IMR-90 (cell line): ENCODE measurements around the gene CFAP97D2. TPM values are rescaled to one million over a fixed set of nuclear protein-coding genes. Genes with fewer than 3 reads are reported as not detected.

Experiments used
- ATAC-seq: fragments of 200-7000 bp; cut with Tn5 transposase; 2 replicates; pipeline ENCODE4 v1.9.1; 2020; ENCODE audit warnings: low read depth, mild to moderate bottlenecking, moderate library complexity
- BruUV-seq: library from RNA; stranded (reverse); fragments of 400-500 nt; replicated peaks from 2 replicates; lab custom pipeline; 2021; lab: Mats Ljungman, UMichigan
- CTCF ChIA-PET: fragments of 300-600 bp; formaldehyde crosslinking; extraction: SDS; loops from one replicate; lab custom pipeline; 2021; ENCODE audit warnings: antibody characterized with exemption; lab: Yijun Ruan, JAX
- POLR2A ChIA-PET: fragments of 300-600 bp; sonication (Branson Sonifier 250); formaldehyde crosslinking; loops from one replicate; lab custom pipeline; 2022; ENCODE audit warnings: antibody characterized with exemption; ENCODE audit not compliant: unreplicated experiment; lab: Charles Lee
- DNase-seq: peaks from one replicate; pipeline ENCODE4 v3.0.0; 2013
- H2AFZ ChIP-seq: replicated peaks from 2 replicates; pipeline ENCODE3; 2013; ENCODE audit warnings: low read length, mild to moderate bottlenecking; ENCODE audit not compliant: poor library complexity
- H2AK5ac ChIP-seq: 2 replicates; pipeline ENCODE4 v1.6.1; 2013; ENCODE audit warnings: low read depth, low read length, inconsistent platforms
- H2AK9ac ChIP-seq: replicated peaks from 2 replicates; pipeline ENCODE3; 2013; ENCODE audit warnings: mild to moderate bottlenecking, low read depth, low read length, moderate library complexity; ENCODE audit not compliant: poor library complexity
- H2BK120ac ChIP-seq: 2 replicates; pipeline ENCODE4 v1.6.1; 2013; ENCODE audit warnings: low read depth, low read length, inconsistent platforms
- H2BK15ac ChIP-seq: 3 replicates; pipeline ENCODE4 v1.6.1; 2013; ENCODE audit warnings: low read depth, low read length, inconsistent platforms
- H2BK20ac ChIP-seq: 2 replicates; pipeline ENCODE4 v1.6.1; 2013; ENCODE audit warnings: low read depth, mild to moderate bottlenecking, inconsistent platforms, low read length, moderate library complexity
- H2BK5ac ChIP-seq: 2 replicates; pipeline ENCODE4 v1.6.1; 2013; ENCODE audit warnings: mild to moderate bottlenecking, low read depth, low read length, inconsistent platforms; ENCODE audit not compliant: poor library complexity, severe bottlenecking
- H3K14ac ChIP-seq: replicated peaks from 2 replicates; pipeline ENCODE4 v1.6.1; 2013; ENCODE audit warnings: low read depth, low read length, inconsistent platforms
- H3K18ac ChIP-seq: 2 replicates; pipeline ENCODE4 v1.6.1; 2013; ENCODE audit warnings: low read depth, low read length, control low read depth
- H3K23ac ChIP-seq: 2 replicates; pipeline ENCODE4 v1.6.1; 2013; ENCODE audit warnings: low read depth, low read length, inconsistent platforms
- H3K27ac ChIP-seq: 2 replicates; pipeline ENCODE4 v1.5.1; 2013; ENCODE audit warnings: mild to moderate bottlenecking, control low read depth, low read length; ENCODE audit not compliant: insufficient read depth
- H3K27me3 ChIP-seq: 2 replicates; pipeline ENCODE4 v1.6.1; 2013; ENCODE audit warnings: low read length; ENCODE audit not compliant: control insufficient read depth, insufficient read depth
- H3K36me3 ChIP-seq: 2 replicates; pipeline ENCODE4 v1.6.1; 2013; ENCODE audit warnings: low read length, mixed read lengths; ENCODE audit not compliant: control insufficient read depth, insufficient read depth
- H3K4ac ChIP-seq: 2 replicates; pipeline ENCODE4 v1.6.1; 2013; ENCODE audit warnings: low read depth, low read length, inconsistent platforms
- H3K4me1 ChIP-seq: 2 replicates; pipeline ENCODE4 v1.6.1; 2013; ENCODE audit warnings: low read length, mixed read lengths; ENCODE audit not compliant: control insufficient read depth, insufficient read depth
- H3K4me2 ChIP-seq: 2 replicates; pipeline ENCODE4 v1.6.1; 2013; ENCODE audit warnings: low read depth, mild to moderate bottlenecking, control low read depth, low read length, moderate library complexity
- H3K4me3 ChIP-seq: 2 replicates; pipeline ENCODE4 v1.5.1; 2013; ENCODE audit warnings: low read depth, mild to moderate bottlenecking, control low read depth, low read length, moderate library complexity; ENCODE audit not compliant: insufficient read depth
- H3K56ac ChIP-seq: 2 replicates; pipeline ENCODE4 v1.6.1; 2013; ENCODE audit warnings: low read length, inconsistent platforms; ENCODE audit not compliant: insufficient read depth; ENCODE audit errors: extremely low read depth
- H3K79me1 ChIP-seq, 2 experiments: 2 replicates each; pipeline ENCODE4 v1.6.1; 2013; ENCODE audit warnings: low read length in 2 of 2, inconsistent platforms in 1 of 2, low read depth in 1 of 2
- H3K9ac ChIP-seq: 2 replicates; pipeline ENCODE4 v1.6.1; 2013; ENCODE audit warnings: low read depth, low read length, control low read depth
- H3K9me1 ChIP-seq: 2 replicates; pipeline ENCODE4 v1.6.1; 2013; ENCODE audit warnings: low read length, inconsistent platforms; ENCODE audit not compliant: insufficient read depth
- H3K9me3 ChIP-seq: 2 replicates; pipeline ENCODE4 v1.6.1; 2013; ENCODE audit warnings: low read length; ENCODE audit not compliant: control insufficient read depth, insufficient read depth
- H4K20me1 ChIP-seq: 2 replicates; pipeline ENCODE4 v1.6.1; 2013; ENCODE audit warnings: low read length, inconsistent platforms; ENCODE audit not compliant: insufficient read depth
- H4K5ac ChIP-seq: 2 replicates; pipeline ENCODE4 v1.6.1; 2013; ENCODE audit warnings: mild to moderate bottlenecking, low read depth, low read length, control low read depth
- H4K8ac ChIP-seq, 2 experiments: 2 replicates each; pipeline ENCODE4 v1.6.1; 2013; ENCODE audit warnings: low read depth in 2 of 2, low read length in 2 of 2, control low read depth in 1 of 2, inconsistent platforms in 1 of 2
- H4K91ac ChIP-seq: 2 replicates; pipeline ENCODE4 v1.6.1; 2013; ENCODE audit warnings: low read depth, low read length, inconsistent platforms; ENCODE audit not compliant: insufficient read depth
- BHLHE40 ChIP-seq: fragments of 150-350 bp; IDR thresholded peaks from 2 replicates; pipeline ENCODE4 v1.6.1; 2016; ENCODE audit warnings: mild to moderate bottlenecking, low read depth, low read length
- CEBPB ChIP-seq: IDR thresholded peaks from 2 replicates; pipeline ENCODE4 v1.6.1; 2012; ENCODE audit warnings: low read depth, low read length, improper control_type of control experiment
- CHD1 ChIP-seq: IDR thresholded peaks from 2 replicates; pipeline ENCODE4 v1.6.1; 2012; ENCODE audit warnings: low read depth, low read length, improper control_type of control experiment
- CTCF ChIP-seq: conservative IDR thresholded peaks from 2 replicates; pipeline ENCODE4 v1.5.1; 2012; ENCODE audit warnings: mild to moderate bottlenecking, low read depth, low read length, improper control_type of control experiment
- FOS ChIP-seq: fragments of 150-350 bp; IDR thresholded peaks from 2 replicates; pipeline ENCODE4 v1.6.1; 2016; ENCODE audit warnings: low read depth, low read length
- MAFK ChIP-seq: IDR thresholded peaks from 2 replicates; pipeline ENCODE4 v1.6.1; 2012; ENCODE audit warnings: low read depth, low read length, improper control_type of control experiment
- MAZ ChIP-seq: IDR thresholded peaks from 2 replicates; pipeline ENCODE4 v1.6.1; 2012; ENCODE audit warnings: low read depth, mild to moderate bottlenecking, low read length, improper control_type of control experiment, moderate library complexity, borderline replicate concordance
- MXI1 ChIP-seq: IDR thresholded peaks from 2 replicates; pipeline ENCODE4 v1.6.1; 2012; ENCODE audit warnings: low read depth, mild to moderate bottlenecking, low read length, moderate library complexity, borderline replicate concordance
- NFE2L2 ChIP-seq: fragments of 150-350 bp; IDR thresholded peaks from 2 replicates; pipeline ENCODE4 v1.6.1; 2016; ENCODE audit warnings: low read depth, mild to moderate bottlenecking, low read length
- RAD21 ChIP-seq: IDR thresholded peaks from 2 replicates; pipeline ENCODE4 v1.6.1; 2012; ENCODE audit warnings: low read length, improper control_type of control experiment
- RFX5 ChIP-seq: IDR thresholded peaks from 2 replicates; pipeline ENCODE4 v1.8.0; 2012; ENCODE audit warnings: low read depth, mild to moderate bottlenecking, low read length, moderate library complexity
- SMC3 ChIP-seq: fragments of 150-350 bp; IDR thresholded peaks from 2 replicates; pipeline ENCODE4 v1.6.1; 2016; ENCODE audit warnings: low read depth, mild to moderate bottlenecking, antibody characterized with exemption, low read length, moderate library complexity
- WGBS, 2 experiments: methylation state at CpG; one replicate each; pipeline versions ENCODE4 v1.1.5 to v1.1.7; 2013; ENCODE audit warnings: missing lambda C conversion rate in 2 of 2; ENCODE audit not compliant: insufficient read length in 1 of 2; ENCODE audit errors: extremely low coverage in 2 of 2; 5-methylcytosine and 5-hydroxymethylcytosine counted together
- dilution Hi-C: fragments of 300-500 bp; cut with HindIII; formaldehyde crosslinking; loops from one replicate; pipeline ENCODE4 v1.14.3; 2018; ENCODE audit warnings: low sequenced_read_pairs; ENCODE audit not compliant: unreplicated experiment
- in situ Hi-C: fragments of 300-500 bp; cut with MboI; formaldehyde crosslinking; loops from 3 replicates; pipeline ENCODE4 v1.14.3; 2019; ENCODE audit warnings: low sequenced_read_pairs, inconsistent platforms, mixed read lengths
- intact Hi-C: fragments of 100-400 bp; cut with micrococcal nuclease; formaldehyde crosslinking; loops from 2 replicates; pipeline ENCODE4 v1.10.0; 2022
- polyA plus RNA-seq, 3 experiments: library from polyadenylated mRNA; depleted of rRNA; stranded (reverse); fragments of >200 nt; gene quantifications; 2 replicates each; pipeline ENCODE4 v1.2.3, GENCODE V29; 2012; ENCODE audit warnings: low replicate concordance in 1 of 3
- total RNA-seq: library from RNA; depleted of rRNA; stranded (reverse); fragments of >200 nt; gene quantifications from 2 replicates; pipeline ENCODE4 v1.2.3, GENCODE V29; 2012
- TF ChIP-seq, protein P1 (sequence below): fragments of 150-350 bp; IDR thresholded peaks from 2 replicates; pipeline ENCODE4 v1.6.1; 2016; ENCODE audit warnings: low read depth, mild to moderate bottlenecking, low read length, moderate library complexity, borderline replicate concordance
- TF ChIP-seq, protein P2 (sequence below): fragments of 150-350 bp; IDR thresholded peaks from 2 replicates; pipeline ENCODE4 v1.6.1; 2017; ENCODE audit warnings: mild to moderate bottlenecking, antibody characterized with exemption, low read length, low read depth

The CFAP97D2 gene
- total and polyA plus RNA-seq, 2 of the 4 experiments (the other 2 are of a cell fraction): not detected

DNA sequence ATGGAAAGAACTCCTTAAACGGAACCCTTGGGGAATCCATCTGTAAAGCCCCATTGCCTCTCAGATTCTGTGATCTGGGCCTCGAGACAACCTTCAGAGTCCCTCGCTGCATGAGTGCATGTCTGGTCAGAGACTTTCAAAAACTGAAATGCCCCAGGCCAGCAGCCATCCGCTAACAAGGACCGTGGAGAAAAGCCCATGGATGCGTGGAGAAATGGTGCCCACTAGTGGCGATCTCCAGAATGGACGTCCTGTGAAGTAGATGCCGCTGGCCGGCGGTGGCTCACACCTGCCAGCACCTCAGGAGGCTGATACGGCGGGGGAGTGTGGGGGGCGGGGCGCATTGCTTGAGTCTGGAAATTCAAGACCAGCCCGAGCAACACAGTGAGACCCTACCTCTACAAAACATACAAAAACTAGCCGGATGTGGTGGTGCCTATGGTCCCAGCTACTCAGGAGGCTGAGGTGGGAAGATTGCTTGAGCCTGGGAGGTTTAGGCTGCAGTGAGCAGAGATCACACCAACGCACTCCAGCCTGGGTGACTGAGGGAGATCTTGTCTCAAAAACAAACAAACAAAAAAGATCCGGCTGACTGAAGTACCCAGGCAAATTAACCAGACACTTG lies 47.8 kb downstream of the CFAP97D2 start:
- Histone ChIP-seq H3K4me1 (peaks cover 10% of the 10 kb centered on the region), H2BK120ac (peak overlapping the region; percentile 81), H2AFZ (peak overlapping the region; percentile 83), H3K23ac (peak overlapping the region; percentile 89), H2BK15ac (no peak overlapping the region), H3K36me3 (no peaks in the 10 kb centered on the region), H3K27ac (no peak overlapping the region), H4K8ac (peak overlapping the region in 1 of 2 experiments; percentile 84; a peak in 1 of 4 replicates), H2BK20ac (peak overlapping the region; percentile 68), H4K91ac (peak overlapping the region; percentile 63; the same call in 1 of the 2 replicates), H2AK9ac (peak overlapping the region; percentile 80), H3K4me3 (no peak overlapping the region), H3K56ac (no peak overlapping the region), H4K20me1 (no peaks in the 10 kb centered on the region), H3K4me2 (no peak overlapping the region), H3K4ac (peak overlapping the region; percentile 60; the same call in 1 of the 2 replicates), H3K9me1 (no peaks in the 10 kb centered on the region), H3K18ac (no peak overlapping the region), H3K9ac (no peak overlapping the region), H3K27me3 (no peaks in the 10 kb centered on the region), H4K5ac (no peak overlapping the region), H3K79me1 (peaks cover 0 to 3% of the 10 kb centered on the region in 2 experiments; a peak in 2 of 4 replicates), H2BK5ac (no peak overlapping the region), H2AK5ac (no peak overlapping the region), H3K9me3 (no peaks in the 10 kb centered on the region), H3K14ac (peak overlapping the region; percentile 69)
- 15% methylated on average over 5 of the region's 19 CpGs; no CpG with 5 or more reads in 1 of the 2 experiments for WGBS, 2 experiments
- intact Hi-C loops: loop anchor here (1.0 to 5.0 kb wide), 5 partner anchors 96 to 410 kb away; partner anchors contain the start of gene GAS6
- ChIA-PET POLR2A (interaction anchor here (0.6 kb wide), 1 partner anchor 212 kb away, joined by 3 read pairs; no protein-coding TSS in a partner anchor), CTCF (no interaction called here)
- in situ Hi-C loops: no loop called here
- DNase-seq (peak; percentile 79), ATAC-seq (peak; percentile 93)
- BruUV-seq: no TSS peak
- dilution Hi-C loops: no loop called here
- TF ChIP-seq, protein P1, sequence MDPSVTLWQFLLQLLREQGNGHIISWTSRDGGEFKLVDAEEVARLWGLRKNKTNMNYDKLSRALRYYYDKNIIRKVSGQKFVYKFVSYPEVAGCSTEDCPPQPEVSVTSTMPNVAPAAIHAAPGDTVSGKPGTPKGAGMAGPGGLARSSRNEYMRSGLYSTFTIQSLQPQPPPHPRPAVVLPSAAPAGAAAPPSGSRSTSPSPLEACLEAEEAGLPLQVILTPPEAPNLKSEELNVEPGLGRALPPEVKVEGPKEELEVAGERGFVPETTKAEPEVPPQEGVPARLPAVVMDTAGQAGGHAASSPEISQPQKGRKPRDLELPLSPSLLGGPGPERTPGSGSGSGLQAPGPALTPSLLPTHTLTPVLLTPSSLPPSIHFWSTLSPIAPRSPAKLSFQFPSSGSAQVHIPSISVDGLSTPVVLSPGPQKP: no peak
- peak; percentile 46; the same call in 1 of the 2 replicates for TF ChIP-seq MAZ
- TF ChIP-seq CTCF: peak; percentile 97
- TF ChIP-seq MAFK: no peak
- no peak for TF ChIP-seq NFE2L2
- TF ChIP-seq, protein P2, sequence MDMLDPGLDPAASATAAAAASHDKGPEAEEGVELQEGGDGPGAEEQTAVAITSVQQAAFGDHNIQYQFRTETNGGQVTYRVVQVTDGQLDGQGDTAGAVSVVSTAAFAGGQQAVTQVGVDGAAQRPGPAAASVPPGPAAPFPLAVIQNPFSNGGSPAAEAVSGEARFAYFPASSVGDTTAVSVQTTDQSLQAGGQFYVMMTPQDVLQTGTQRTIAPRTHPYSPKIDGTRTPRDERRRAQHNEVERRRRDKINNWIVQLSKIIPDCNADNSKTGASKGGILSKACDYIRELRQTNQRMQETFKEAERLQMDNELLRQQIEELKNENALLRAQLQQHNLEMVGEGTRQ: no peak
- TF ChIP-seq MXI1: no peak
- TF ChIP-seq CEBPB: no peak
- TF ChIP-seq RAD21: peak; percentile 99
- TF ChIP-seq BHLHE40: no peak
- TF ChIP-seq CHD1: 0 out of 2 replicates have a peak, but pooled peaks have one; percentile 67
- peak; percentile 90 for TF ChIP-seq SMC3
- TF ChIP-seq FOS: no peak
- TF ChIP-seq RFX5: no peak
